NCI-H1694 treated with DMSO at 0.1 percent for 48 hours (cell line): ENCODE data around the gene GSE1.
"Not testable (repeated sequence)": the region's sequence is repeated elsewhere in the genome, so short reads cannot be mapped to it uniquely, and the experiment has no call there.

Source experiments
- DNase-seq: peaks from one replicate; lab custom pipeline; 2025; lab: John Stamatoyannopoulos, UW

The GSE1 gene

GRCh38 chr16:85592277-85592676 lies 20.8 kb upstream of the GSE1 start:
- DNase-seq = not testable (repeated sequence)

- no peak for DNase-seq
Observed at GRCh38 chr16:85592700-85593493, 20.2 kb upstream of the GSE1 start.

- peak; percentile 72 for DNase-seq
Observed at GRCh38 chr16:85593494-85594221, 19.5 kb upstream of the GSE1 start.

GRCh38 chr16:85594273-85594977 lies 18.7 kb upstream of the GSE1 start:
- no peak for DNase-seq

GRCh38 chr16:85594978-85595661 lies 18.0 kb upstream of the GSE1 start:
- DNase-seq = no peak

GRCh38 chr16:85595812-85596502 lies 17.2 kb upstream of the GSE1 start:
- DNase-seq = no peak

GRCh38 chr16:85598141-85598540 lies 15.0 kb upstream of the GSE1 start:
- DNase-seq = no peak

- DNase-seq = no peak
Observed at GRCh38 chr16:85600078-85600477, 13.0 kb upstream of the GSE1 start.

- no peak for DNase-seq
Observed at GRCh38 chr16:85600530-85601271, 12.4 kb upstream of the GSE1 start.

- DNase-seq = no peak
Observed at GRCh38 chr16:85601272-85601639, 11.9 kb upstream of the GSE1 start.

- no peak for DNase-seq
Observed at GRCh38 chr16:85601730-85602401, 11.3 kb upstream of the GSE1 start.

GRCh38 chr16:85602402-85603202 lies 10.5 kb upstream of the GSE1 start:
- no peak for DNase-seq

- DNase-seq = no peak
Observed at GRCh38 chr16:85603203-85603755, 9.8 kb upstream of the GSE1 start.

GRCh38 chr16:85604145-85604705 lies 8.9 kb upstream of the GSE1 start:
- no peak for DNase-seq

GRCh38 chr16:85605051-85605911 lies 7.8 kb upstream of the GSE1 start:
- DNase-seq = no peak

GRCh38 chr16:85605912-85606841 lies 6.9 kb upstream of the GSE1 start:
- peak; percentile 73 for DNase-seq

GRCh38 chr16:85606904-85607303 lies 6.2 kb upstream of the GSE1 start:
- DNase-seq = no peak
